ENCODE data around the gene COA6.
"Not testable (repeated sequence)": the region's sequence is repeated elsewhere in the genome, so short reads cannot be mapped to it uniquely, and the experiment has no call there.

COA6 gene

GRCh38 chr1:234369033-234369430 is 4.2 kb upstream of the COA6 start:
- no peak for DNase-seq

GRCh38 chr1:234369784-234370183 is 3.5 kb upstream of the COA6 start:
- DNase-seq = no peak

- DNase-seq = no peak
Observed at GRCh38 chr1:234371414-234371813, 1.8 kb upstream of the COA6 start.

- no peak for DNase-seq
Observed at GRCh38 chr1:234372011-234372757, 1.1 kb upstream of the COA6 start.

GRCh38 chr1:234373959-234374254 is 651 bp downstream of the COA6 start:
- no peak for DNase-seq

GRCh38 chr1:234375672-234376071 is 2.4 kb downstream of the COA6 start:
- no peak for DNase-seq

GRCh38 chr1:234379591-234380109 is 6.4 kb downstream of the COA6 start:
- DNase-seq = not testable (repeated sequence)

GRCh38 chr1:234381699-234382555 is 8.7 kb downstream of the COA6 start:
- DNase-seq = no peak

- DNase-seq = no peak
Observed at GRCh38 chr1:234386122-234386521, 12.9 kb downstream of the COA6 start.

GRCh38 chr1:234388094-234388493 is 14.8 kb downstream of the COA6 start:
- no peak for DNase-seq

GRCh38 chr1:234393190-234393589 is 19.9 kb downstream of the COA6 start:
- DNase-seq = no peak

GRCh38 chr1:234395297-234395696 is 22.0 kb downstream of the COA6 start:
- no peak for DNase-seq

- DNase-seq = no peak
Observed at GRCh38 chr1:234396092-234396491, 22.8 kb downstream of the COA6 start.

GRCh38 chr1:234396871-234397270 is 23.6 kb downstream of the COA6 start:
- DNase-seq = no peak

- DNase-seq = no peak
Observed at GRCh38 chr1:234397732-234398131, 24.5 kb downstream of the COA6 start.

- DNase-seq = no peak
Observed at GRCh38 chr1:234398849-234399381, 25.7 kb downstream of the COA6 start.

GRCh38 chr1:234399515-234399914 is 26.3 kb downstream of the COA6 start:
- not testable (repeated sequence) for DNase-seq

GRCh38 chr1:234400773-234401172 is 27.5 kb downstream of the COA6 start:
- no peak for DNase-seq

GRCh38 chr1:234401658-234402057 is 28.4 kb downstream of the COA6 start:
- no peak for DNase-seq

GRCh38 chr1:234402939-234403338 is 29.7 kb downstream of the COA6 start:
- no peak for DNase-seq

- DNase-seq = no peak
Observed at GRCh38 chr1:234405676-234406075, 32.4 kb downstream of the COA6 start.

- no peak for DNase-seq
Observed at GRCh38 chr1:234406871-234407270, 33.6 kb downstream of the COA6 start.
